Umbilical cord (tissue), 2 donors: Measurements from ENCODE around the gene NAALADL1. TPM values are rescaled to one million over a fixed set of nuclear protein-coding genes. Genes with fewer than 3 reads are reported as not detected.
"Not testable (repeated sequence)": the region's sequence is repeated elsewhere in the genome, so short reads cannot be mapped to it uniquely, and the experiment has no call there.

Source experiments
- DNase-seq: peaks from one replicate; pipeline ENCODE4 v3.0.0-alpha.2; 2015; ENCODE audit warnings: low spot score
- total RNA-seq: library from RNA; depleted of rRNA; stranded (reverse); fragments of >200 nt; gene quantifications from one replicate; pipeline ENCODE4 v1.2.3, GENCODE V29; 2014; ENCODE audit warnings: low replicate concordance; ENCODE audit not compliant: insufficient read depth

Gene NAALADL1
- total RNA-seq, 1 donor from 2014 or later, result 4.1 TPM

- DNase-seq, result no peak
Measured at GRCh38 chr11:65053827-65054508, 4.4 kb downstream of the NAALADL1 start.

GRCh38 chr11:65051398-65051858, 6.9 kb downstream of the NAALADL1 start:
- DNase-seq, result no peak

- DNase-seq, result peak; percentile 35
Measured at GRCh38 chr11:65047581-65048422, 10.6 kb downstream of the NAALADL1 start.

- DNase-seq, result no peak
Measured at GRCh38 chr11:65045728-65046127, 12.6 kb downstream of the NAALADL1 start.

- DNase-seq, result no peak
Measured at GRCh38 chr11:65045061-65045460, 13.3 kb downstream of the NAALADL1 start.

- DNase-seq, result peak; percentile 43
Measured at GRCh38 chr11:65043881-65044501, 14.4 kb downstream of the NAALADL1 start.

- DNase-seq, result no peak
Measured at GRCh38 chr11:65042891-65043290, 15.5 kb downstream of the NAALADL1 start.

GRCh38 chr11:65040847-65041622, 17.3 kb downstream of the NAALADL1 start, which contains the start of gene SAC3D1:
TSS of gene SAC3D1 (plus strand) at chr11:65041210. CDS start at chr11:65041293, 83 bp downstream.
- peak; percentile 95 for DNase-seq

GRCh38 chr11:65040520-65040846, 17.9 kb downstream of the NAALADL1 start:
- DNase-seq, result no peak

GRCh38 chr11:65036931-65037330, 21.4 kb downstream of the NAALADL1 start:
- no peak for DNase-seq

- no peak for DNase-seq
Measured at GRCh38 chr11:65035579-65035978, 22.8 kb downstream of the NAALADL1 start.

GRCh38 chr11:65034423-65034822, 23.9 kb downstream of the NAALADL1 start:
- DNase-seq, result no peak

GRCh38 chr11:65032216-65032615, 26.1 kb downstream of the NAALADL1 start:
- DNase-seq, result no peak

GRCh38 chr11:65027213-65028067, 30.9 kb downstream of the NAALADL1 start, which contains the start of gene SNX15:
TSS of gene SNX15 (plus strand) at chr11:65027439. CDS start at chr11:65027538, 99 bp downstream.
- peak; percentile 99 for DNase-seq

GRCh38 chr11:65026810-65027209, 31.5 kb downstream of the NAALADL1 start:
- no peak for DNase-seq

- not testable (repeated sequence) for DNase-seq
Measured at GRCh38 chr11:65023502-65023901, 34.9 kb downstream of the NAALADL1 start.

- DNase-seq, result no peak
Measured at GRCh38 chr11:65021509-65021908, 36.8 kb downstream of the NAALADL1 start.

GRCh38 chr11:65021003-65021402, 37.4 kb downstream of the NAALADL1 start:
- DNase-seq, result no peak

- no peak for DNase-seq
Measured at GRCh38 chr11:65019824-65020223, 38.5 kb downstream of the NAALADL1 start.

GRCh38 chr11:65017937-65018336, 40.4 kb downstream of the NAALADL1 start:
- DNase-seq, result no peak
